Brain pericyte (primary cell): ENCODE measurements around the gene CCR7.
"Not testable (repeated sequence)": the region's sequence is repeated elsewhere in the genome, so short reads cannot be mapped to it uniquely, and the experiment has no call there.

Experiments
- DNase-seq: peaks from one replicate; pipeline ENCODE4 v3.0.0-alpha.2; 2012; ENCODE audit warnings: low read depth, low spot score

The CCR7 gene

GRCh38 chr17:40551091-40551878 lies 14.0 kb downstream of the CCR7 start:
- DNase-seq: peak; percentile 97

GRCh38 chr17:40550608-40551007 lies 14.7 kb downstream of the CCR7 start:
- DNase-seq: peak; percentile 92

- DNase-seq: peak; percentile 98
These were observed 16.1 kb downstream of the CCR7 start for GRCh38 chr17:40548982-40549685.

- no peak for DNase-seq
These were observed 16.7 kb downstream of the CCR7 start for GRCh38 chr17:40548491-40548981.

- no peak for DNase-seq
These were observed 17.3 kb downstream of the CCR7 start for GRCh38 chr17:40547785-40548478.

- no peak for DNase-seq
These were observed 18.0 kb downstream of the CCR7 start for GRCh38 chr17:40547079-40547784.

- DNase-seq: not testable (repeated sequence)
These were observed 18.8 kb downstream of the CCR7 start for GRCh38 chr17:40546497-40546896.

- DNase-seq: no peak
These were observed 19.6 kb downstream of the CCR7 start for GRCh38 chr17:40545660-40546059.

GRCh38 chr17:40542558-40543411 lies 22.5 kb downstream of the CCR7 start:
- peak; percentile 100 for DNase-seq

GRCh38 chr17:40541873-40542557 lies 23.3 kb downstream of the CCR7 start:
- DNase-seq: no peak

- DNase-seq: no peak
These were observed 24.0 kb downstream of the CCR7 start for GRCh38 chr17:40541060-40541872.

GRCh38 chr17:40540448-40540847 lies 24.8 kb downstream of the CCR7 start:
- DNase-seq: no peak

GRCh38 chr17:40539711-40540411 lies 25.4 kb downstream of the CCR7 start:
- DNase-seq: no peak

- no peak for DNase-seq
These were observed 26.2 kb downstream of the CCR7 start for GRCh38 chr17:40538936-40539705.

- no peak for DNase-seq
These were observed 27.0 kb downstream of the CCR7 start for GRCh38 chr17:40538019-40538935.

GRCh38 chr17:40536295-40537171 lies 28.7 kb downstream of the CCR7 start:
- DNase-seq: no peak
